Activated CD4-positive, alpha-beta memory T cell treated with anti-CD3 and anti-CD28 coated beads, Interleukin-2, amount 10 ng/mL, durations not matched to agents 7 days and 5 days (primary cell): ENCODE results near the gene PPFIBP2. TPM values are rescaled to one million over a fixed set of nuclear protein-coding genes. Genes with fewer than 3 reads are reported as not detected.

ENCODE experiments used
- CTCF ChIA-PET: fragments of 350-600 bp; sonication (Branson Sonifier 250); formaldehyde crosslinking; loops from one replicate; lab custom pipeline; 2021; ENCODE audit warnings: antibody characterized with exemption, inconsistent platforms; lab: Charles Lee
- POLR2A ChIA-PET: fragments of 350-600 bp; sonication (Branson Sonifier 250); formaldehyde crosslinking; loops from one replicate; lab custom pipeline; 2021; ENCODE audit warnings: antibody characterized with exemption; lab: Charles Lee
- DNase-seq: peaks from one replicate; pipeline ENCODE4 v3.0.0-alpha.2; 2020
- H3K27ac Mint-ChIP-seq: one replicate; pipeline ENCODE4 v1.8.0; 2021; ENCODE audit warnings: mild to moderate bottlenecking, mixed read lengths
- H3K27me3 Mint-ChIP-seq: one replicate; pipeline ENCODE4 v1.8.0; 2021; ENCODE audit warnings: mixed read lengths
- H3K36me3 Mint-ChIP-seq: one replicate; pipeline ENCODE4 v1.8.0; 2021; ENCODE audit warnings: low read depth, mixed read lengths
- H3K4me1 Mint-ChIP-seq: one replicate; pipeline ENCODE4 v1.8.0; 2021; ENCODE audit warnings: mixed read lengths
- H3K4me3 Mint-ChIP-seq: one replicate; pipeline ENCODE4 v1.8.0; 2021; ENCODE audit warnings: mild to moderate bottlenecking, mixed read lengths
- H3K9me3 Mint-ChIP-seq: one replicate; pipeline ENCODE4 v1.8.0; 2021; ENCODE audit warnings: mixed read lengths
- total RNA-seq, 2 experiments: library from RNA; stranded (reverse); gene quantifications; one replicate each; pipeline ENCODE4 v1.2.3, GENCODE V29; 2021

Gene PPFIBP2
- total RNA-seq, 2 experiments from 2014 or later, result 21.9 to 24.7 TPM

DNA sequence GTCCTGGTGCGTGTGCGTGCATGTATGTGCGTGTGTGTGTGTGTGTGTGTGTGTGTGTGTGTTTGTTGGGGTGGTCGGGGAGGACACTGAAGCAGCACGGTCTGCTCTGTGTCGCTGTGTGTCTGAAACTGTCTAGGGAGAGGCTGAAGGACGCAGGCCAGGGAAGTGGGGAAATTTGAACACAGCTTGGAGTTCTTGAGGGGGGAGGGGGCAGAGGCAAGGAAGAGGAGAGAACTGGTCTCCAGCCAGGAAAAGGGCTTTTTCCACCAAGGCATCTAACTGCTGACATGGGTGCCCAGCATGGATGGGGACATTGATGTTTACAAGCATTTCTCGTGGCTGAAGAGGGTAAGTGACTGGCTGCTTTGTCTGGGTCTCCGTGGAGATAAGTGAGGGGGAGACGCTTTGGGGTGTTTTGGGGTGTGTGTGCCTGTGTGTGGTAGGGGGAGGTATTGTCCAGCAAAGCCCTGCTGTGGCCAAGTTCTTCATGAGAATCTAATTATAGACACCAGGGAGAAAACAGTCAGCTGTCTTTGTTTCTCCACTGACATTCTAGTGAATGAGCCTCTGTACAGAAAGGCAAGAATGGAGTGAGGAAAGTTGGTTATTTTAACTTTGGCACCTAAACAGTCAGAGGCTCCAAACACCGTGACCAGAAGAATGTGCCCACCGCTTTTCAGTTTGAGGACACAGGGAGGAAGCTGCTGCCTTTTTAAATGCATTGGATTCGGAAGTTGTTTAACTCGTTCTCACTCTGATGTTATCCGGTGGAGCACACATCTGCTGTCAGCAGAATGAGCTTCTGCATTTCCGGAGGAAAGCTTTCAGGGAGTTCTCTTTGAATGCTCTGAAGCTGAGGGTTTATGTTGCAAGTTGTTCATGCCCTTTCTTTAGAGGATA lies 63.7 kb downstream of the PPFIBP2 start:
- Mint-ChIP-seq H3K36me3 (no peaks in the 10 kb centered on the region), H3K27ac (peak overlapping the region; percentile 89), H3K4me3 (peak overlapping the region; percentile 58), H3K4me1 (peaks cover 56% of the 10 kb centered on the region), H3K9me3 (no peaks in the 10 kb centered on the region), H3K27me3 (peaks cover 13% of the 10 kb centered on the region)
- POLR2A ChIA-PET, result interaction anchor here (1.1 to 1.3 kb wide), 4 partner anchors 16 to 409 kb away, joined by 3 to 6 read pairs (median 5); partner anchors contain the start of genes EIF3F and PPFIBP2
- CTCF ChIA-PET, result interaction anchor here (0.7 to 3.1 kb wide), 5 partner anchors 16 to 88 kb away, joined by 3 to 10 read pairs (median 9); partner anchors contain the start of gene PPFIBP2
- DNase-seq, result peak; percentile 39

DNA sequence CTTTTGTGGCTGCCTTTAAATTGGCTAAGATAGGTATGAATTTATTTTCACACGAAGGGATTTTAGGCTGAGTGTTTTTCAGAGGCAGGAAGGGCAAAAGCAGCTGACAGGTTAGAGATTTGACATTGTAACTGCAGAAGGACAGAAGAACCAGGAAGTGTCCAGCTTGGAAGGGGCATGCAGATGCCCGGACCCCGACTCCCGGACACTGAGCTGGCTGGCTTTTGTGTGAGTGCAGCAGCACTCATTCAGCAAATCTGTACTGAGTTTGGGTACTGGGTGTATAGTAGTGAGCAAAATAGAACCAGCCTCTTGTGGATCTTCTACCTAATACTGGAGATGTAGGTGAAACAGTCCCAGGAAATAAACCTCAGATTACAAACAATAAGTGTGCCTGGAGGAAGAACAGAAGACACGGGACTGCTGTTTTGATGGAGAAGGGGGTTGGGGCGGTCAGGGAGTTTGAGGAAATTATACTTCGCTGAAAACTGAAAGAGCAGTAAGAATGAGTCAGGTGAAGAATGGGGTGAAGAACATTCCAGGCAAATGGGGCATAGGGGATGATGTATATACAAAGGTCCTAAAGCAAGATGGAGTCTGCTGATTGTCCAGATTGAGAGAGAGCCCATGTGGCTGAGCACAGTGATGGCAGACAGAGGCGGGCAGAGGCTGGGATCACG lies 64.6 kb downstream of the PPFIBP2 start:
- Mint-ChIP-seq H3K9me3 (no peaks in the 10 kb centered on the region), H3K4me1 (peaks cover 64% of the 10 kb centered on the region), H3K36me3 (no peaks in the 10 kb centered on the region), H3K27me3 (peaks cover 19% of the 10 kb centered on the region), H3K27ac (peak overlapping the region; percentile 89), H3K4me3 (peak overlapping the region; percentile 58)
- CTCF ChIA-PET, result interaction anchor here (0.7 to 2.4 kb wide), 3 partner anchors 65 to 87 kb away, joined by 7 to 9 read pairs (median 9); partner anchors contain the start of gene PPFIBP2
- DNase-seq, result no peak
- POLR2A ChIA-PET, result interaction anchor here (0.6 to 1.3 kb wide), 5 partner anchors 14 to 409 kb away, joined by 3 to 6 read pairs (median 4); partner anchors contain the start of genes EIF3F and PPFIBP2

DNA sequence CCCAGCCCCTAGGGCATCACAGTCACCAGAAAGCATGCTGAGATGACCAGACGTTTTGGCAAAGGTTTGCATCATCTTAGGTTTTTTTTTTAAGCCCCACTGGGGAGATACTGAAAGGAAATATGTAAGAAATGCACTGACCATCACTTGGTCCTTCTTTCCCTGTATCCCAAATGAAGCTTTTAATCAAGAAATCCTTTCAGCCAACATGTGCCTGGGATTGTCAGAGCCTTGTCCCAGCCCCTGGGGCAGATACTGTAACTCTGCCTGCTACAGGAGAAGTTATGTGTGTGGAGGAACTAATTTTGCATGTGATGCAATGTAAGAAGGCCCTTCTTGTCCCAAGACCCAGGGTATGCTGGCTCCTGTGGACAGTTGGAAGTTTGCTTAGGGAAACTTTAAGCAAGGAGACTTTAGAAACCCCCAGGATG lies 65.6 kb downstream of the PPFIBP2 start:
- CTCF ChIA-PET, result interaction anchor here (1.4 to 2.9 kb wide), 2 partner anchors 66 to 115 kb away, joined by 3 to 7 read pairs; partner anchors contain the start of gene PPFIBP2
- peaks cover 21% of the 10 kb centered on the region for H3K27me3 Mint-ChIP-seq
- H3K4me1 Mint-ChIP-seq, result peaks cover 64% of the 10 kb centered on the region

DNA sequence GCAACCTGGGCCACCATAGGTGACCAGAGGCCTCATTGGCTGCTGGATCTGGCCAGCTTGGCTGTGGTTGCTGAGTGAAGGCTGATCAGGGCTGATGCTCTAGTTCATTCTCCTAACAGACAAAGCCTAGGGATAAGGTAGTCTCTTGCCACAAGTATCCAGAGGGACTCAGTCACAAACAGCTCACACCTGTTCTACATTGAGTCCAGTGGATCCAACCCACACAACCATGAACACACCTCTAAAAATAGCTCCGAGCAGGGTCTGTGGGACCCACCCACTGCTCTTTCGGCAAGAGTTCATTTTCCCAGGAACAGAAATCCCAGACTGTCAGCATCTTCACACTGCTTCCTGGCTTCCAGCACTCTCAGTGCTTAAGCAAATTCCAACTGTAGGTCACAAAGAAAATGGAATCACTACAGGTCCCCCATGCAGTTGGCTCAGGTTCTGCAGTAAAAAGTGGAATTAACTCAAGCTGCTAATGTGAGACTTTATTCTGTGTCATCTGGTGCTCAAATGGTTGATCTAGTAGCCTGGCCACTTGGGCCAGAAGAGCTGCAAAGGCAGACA lies 67.3 kb downstream of the PPFIBP2 start:
- no peaks in the 10 kb centered on the region for H3K36me3 Mint-ChIP-seq
- peaks cover 7% of the 10 kb centered on the region for H3K27me3 Mint-ChIP-seq
- H3K4me1 Mint-ChIP-seq, result peaks cover 53% of the 10 kb centered on the region
- CTCF ChIA-PET, result interaction anchor here (0.8 to 2.9 kb wide), 4 partner anchors 13 to 114 kb away, joined by 3 to 7 read pairs (median 3); partner anchors contain the start of gene PPFIBP2
- H3K9me3 Mint-ChIP-seq, result no peaks in the 10 kb centered on the region
- no peak overlapping the region for H3K4me3 Mint-ChIP-seq
- no peak overlapping the region for H3K27ac Mint-ChIP-seq
- POLR2A ChIA-PET, result no interaction called here
- DNase-seq, result no peak

More for the DNA sequence above, 65.6 kb downstream of the PPFIBP2 start:
- DNase-seq, result no peak
- Mint-ChIP-seq H3K27ac (peak overlapping the region; percentile 7), H3K36me3 (no peaks in the 10 kb centered on the region), H3K4me3 (no peak overlapping the region), H3K9me3 (no peaks in the 10 kb centered on the region)
- POLR2A ChIA-PET, result interaction anchor here (1.3 kb wide), 1 partner anchor 15 kb away, joined by 4 read pairs; no protein-coding TSS in a partner anchor

DNA sequence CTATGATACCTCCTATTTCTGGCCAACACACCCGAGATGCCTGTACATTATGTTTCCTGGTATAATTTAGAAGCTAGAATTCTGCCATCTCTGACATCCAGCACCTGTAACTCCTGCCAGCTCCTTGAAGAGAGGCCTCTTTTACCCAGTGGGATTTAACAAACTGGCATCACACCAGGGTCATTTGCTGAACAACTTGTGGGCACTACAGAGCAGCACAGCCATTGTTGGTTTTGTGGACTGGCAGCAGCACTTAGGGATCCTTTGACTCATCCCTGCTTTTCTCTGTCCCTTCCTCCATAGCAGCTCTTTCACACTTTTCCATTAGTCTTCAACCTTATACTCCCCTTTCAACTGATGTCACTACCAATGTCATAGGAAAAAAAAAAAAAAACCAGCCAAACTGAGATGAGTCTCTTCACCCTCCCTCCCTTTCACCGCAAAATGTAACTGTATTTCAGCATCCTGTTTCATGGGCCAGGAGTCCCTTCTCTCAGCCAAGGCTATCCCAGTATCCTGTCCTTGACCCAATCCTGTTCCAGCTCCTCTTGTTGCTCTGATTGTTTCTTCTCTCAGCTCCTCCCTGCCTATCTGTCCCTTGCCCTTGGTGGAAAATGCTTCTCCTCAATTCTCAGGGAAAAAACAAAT lies 68.7 kb downstream of the PPFIBP2 start:
- POLR2A ChIA-PET, result interaction anchor here (1.1 kb wide), 1 partner anchor 11 kb away, joined by 3 read pairs; no protein-coding TSS in a partner anchor
- Mint-ChIP-seq H3K36me3 (no peaks in the 10 kb centered on the region), H3K4me1 (peaks cover 39% of the 10 kb centered on the region), H3K27ac (no peak overlapping the region), H3K27me3 (peaks cover 7% of the 10 kb centered on the region), H3K9me3 (no peaks in the 10 kb centered on the region), H3K4me3 (no peak overlapping the region)
- CTCF ChIA-PET, result interaction anchor here (0.5 to 1.6 kb wide), 3 partner anchors 12 to 78 kb away, joined by 3 read pairs; no protein-coding TSS in a partner anchor
- no peak for DNase-seq

DNA sequence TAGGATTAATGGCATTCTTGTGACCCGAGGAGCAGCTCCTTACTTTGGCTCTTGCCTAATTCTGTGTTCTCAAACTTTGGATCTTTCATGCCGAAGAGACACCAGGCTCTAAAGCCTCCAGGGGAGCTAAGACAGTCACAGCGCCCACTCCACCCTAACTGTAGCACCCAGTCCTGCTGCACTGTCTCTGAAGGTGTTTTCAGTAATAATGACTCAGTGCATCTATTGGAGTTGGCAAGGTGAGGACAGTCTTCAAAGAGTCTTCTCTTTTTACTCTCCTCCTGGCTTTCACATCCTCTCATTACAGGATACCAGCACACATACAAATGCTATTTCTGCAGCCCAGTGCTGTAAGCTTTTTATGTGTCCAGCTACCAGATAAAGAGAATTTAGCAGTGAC lies 69.4 kb downstream of the PPFIBP2 start:
- Mint-ChIP-seq H3K27me3 (peaks cover 7% of the 10 kb centered on the region), H3K27ac (no peak overlapping the region), H3K4me3 (no peak overlapping the region), H3K9me3 (no peaks in the 10 kb centered on the region), H3K4me1 (peaks cover 31% of the 10 kb centered on the region), H3K36me3 (no peaks in the 10 kb centered on the region)
- CTCF ChIA-PET, result interaction anchor here (0.7 to 1.2 kb wide), 2 partner anchors 70 to 82 kb away, joined by 3 read pairs; partner anchors contain the start of gene PPFIBP2
- POLR2A ChIA-PET, result interaction anchor here (0.8 to 1.1 kb wide), 2 partner anchors 10 to 268 kb away, joined by 3 read pairs; no protein-coding TSS in a partner anchor
- no peak for DNase-seq

DNA sequence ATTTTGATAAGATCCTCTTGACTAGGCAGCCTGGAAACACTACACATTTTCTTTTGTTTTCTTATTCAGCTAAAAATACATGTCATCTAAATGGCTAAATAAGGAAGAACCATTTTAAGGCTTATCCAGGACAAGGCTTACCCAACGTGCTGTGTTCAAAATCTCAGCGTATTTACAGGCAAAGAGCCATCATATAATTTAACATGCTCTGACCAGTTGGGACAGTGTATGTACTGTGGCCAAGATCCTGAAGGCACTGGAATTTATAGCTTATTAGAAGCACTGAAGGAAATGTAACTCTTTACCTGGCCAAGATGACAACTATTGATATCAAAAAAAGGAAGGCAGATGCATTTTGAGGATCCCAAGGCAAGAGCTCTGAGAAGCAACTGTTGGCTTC lies 71.1 kb downstream of the PPFIBP2 start:
- Mint-ChIP-seq H3K9me3 (no peaks in the 10 kb centered on the region), H3K27ac (no peak overlapping the region), H3K4me3 (no peak overlapping the region), H3K36me3 (no peaks in the 10 kb centered on the region), H3K27me3 (peaks cover 7% of the 10 kb centered on the region), H3K4me1 (peaks cover 17% of the 10 kb centered on the region)
- DNase-seq, result no peak
- ChIA-PET CTCF (no interaction called here), POLR2A (no interaction called here)

DNA sequence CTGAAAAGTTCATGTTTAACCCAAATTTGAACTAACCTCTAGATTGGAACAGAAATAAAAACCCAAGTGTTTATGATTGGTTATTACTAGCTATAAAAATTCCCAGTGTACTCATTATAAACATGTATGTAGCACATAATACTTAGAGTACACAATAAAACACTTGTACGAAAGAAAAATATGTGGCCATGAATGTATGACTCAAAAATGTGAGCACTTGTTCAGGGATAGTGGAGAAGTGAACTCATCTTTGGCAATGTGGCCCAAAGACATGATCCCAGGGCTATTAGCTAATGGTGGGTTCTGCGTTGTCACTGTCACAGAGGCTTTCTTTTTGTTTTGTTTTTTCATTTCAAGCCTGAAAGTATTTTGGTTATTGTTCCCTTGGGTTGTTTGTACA lies 72.0 kb downstream of the PPFIBP2 start:
- ChIA-PET CTCF (no interaction called here), POLR2A (no interaction called here)
- Mint-ChIP-seq H3K4me1 (peaks cover 13% of the 10 kb centered on the region), H3K4me3 (no peak overlapping the region), H3K27me3 (peaks cover 7% of the 10 kb centered on the region), H3K9me3 (no peaks in the 10 kb centered on the region), H3K36me3 (no peaks in the 10 kb centered on the region), H3K27ac (no peak overlapping the region)
- DNase-seq, result no peak

DNA sequence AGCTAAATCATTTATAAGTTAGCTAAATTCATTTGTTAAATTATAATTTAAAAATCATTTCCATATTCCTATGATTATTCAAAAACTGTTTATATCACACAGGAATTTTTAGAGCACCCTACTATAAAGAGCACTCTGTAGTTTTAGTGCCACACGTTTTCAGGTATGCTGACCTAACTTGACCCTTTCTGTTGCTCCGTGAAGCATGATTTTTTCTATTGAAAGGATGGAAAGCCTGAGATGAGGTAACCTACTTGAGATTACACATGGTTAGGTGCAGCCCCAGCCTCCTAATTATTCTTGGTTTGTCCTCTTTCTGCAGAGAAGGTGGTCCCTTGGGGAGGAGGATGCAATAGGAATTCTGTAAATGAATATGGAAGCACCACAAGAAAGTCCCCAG lies 72.6 kb downstream of the PPFIBP2 start:
- Mint-ChIP-seq H3K27me3 (peaks cover 7% of the 10 kb centered on the region), H3K36me3 (no peaks in the 10 kb centered on the region), H3K9me3 (no peaks in the 10 kb centered on the region), H3K27ac (no peak overlapping the region), H3K4me1 (peaks cover 13% of the 10 kb centered on the region), H3K4me3 (no peak overlapping the region)
- CTCF ChIA-PET, result no interaction called here
- POLR2A ChIA-PET, result no interaction called here
- DNase-seq, result no peak

DNA sequence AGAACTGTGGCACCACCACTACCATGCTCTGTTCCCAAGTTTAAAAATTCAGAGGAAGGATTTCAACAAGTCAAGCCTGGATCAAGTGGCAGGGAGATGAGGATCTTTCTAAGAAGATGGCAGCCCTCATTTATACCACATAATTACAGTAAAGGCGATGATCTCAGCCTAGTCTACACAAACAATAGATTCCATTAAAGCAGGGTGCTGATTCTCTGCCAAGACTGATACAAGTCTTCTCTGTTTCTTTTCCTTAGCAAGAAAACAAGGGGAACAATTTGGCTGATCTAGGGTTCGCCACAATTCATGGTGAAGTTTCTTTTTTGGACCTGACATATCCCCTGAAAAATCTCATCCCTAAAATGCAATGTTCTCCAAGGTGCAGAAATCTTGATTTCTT lies 73.9 kb downstream of the PPFIBP2 start:
- Mint-ChIP-seq H3K27me3 (peaks cover 6% of the 10 kb centered on the region), H3K4me1 (peaks cover 20% of the 10 kb centered on the region), H3K36me3 (no peaks in the 10 kb centered on the region), H3K27ac (no peak overlapping the region), H3K9me3 (no peaks in the 10 kb centered on the region), H3K4me3 (no peak overlapping the region)
- CTCF ChIA-PET, result no interaction called here
- POLR2A ChIA-PET, result no interaction called here
- DNase-seq, result no peak

DNA sequence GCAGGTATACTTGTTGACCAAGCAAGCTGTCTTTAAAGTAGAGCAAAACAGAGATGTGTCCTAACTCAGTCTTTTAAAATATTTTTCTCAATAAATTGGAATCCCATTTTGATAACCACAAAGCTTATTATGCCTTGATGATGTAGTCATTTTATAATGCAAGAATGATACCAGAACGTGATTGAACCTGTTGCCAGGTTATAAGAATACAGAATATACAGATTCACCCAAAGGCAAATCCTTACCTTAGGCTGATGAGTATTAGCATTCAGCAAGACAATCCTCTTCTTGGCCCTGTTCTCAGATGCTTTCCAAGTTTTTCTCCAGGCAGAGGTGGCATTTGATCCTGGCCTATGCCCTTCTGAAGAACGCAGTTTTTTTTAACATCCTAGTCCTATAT lies 76.1 kb downstream of the PPFIBP2 start:
- DNase-seq, result no peak
- ChIA-PET CTCF (no interaction called here), POLR2A (no interaction called here)
- Mint-ChIP-seq H3K4me3 (no peak overlapping the region), H3K9me3 (no peaks in the 10 kb centered on the region), H3K27ac (no peak overlapping the region), H3K27me3 (no peaks in the 10 kb centered on the region), H3K4me1 (peaks cover 23% of the 10 kb centered on the region), H3K36me3 (no peaks in the 10 kb centered on the region)

DNA sequence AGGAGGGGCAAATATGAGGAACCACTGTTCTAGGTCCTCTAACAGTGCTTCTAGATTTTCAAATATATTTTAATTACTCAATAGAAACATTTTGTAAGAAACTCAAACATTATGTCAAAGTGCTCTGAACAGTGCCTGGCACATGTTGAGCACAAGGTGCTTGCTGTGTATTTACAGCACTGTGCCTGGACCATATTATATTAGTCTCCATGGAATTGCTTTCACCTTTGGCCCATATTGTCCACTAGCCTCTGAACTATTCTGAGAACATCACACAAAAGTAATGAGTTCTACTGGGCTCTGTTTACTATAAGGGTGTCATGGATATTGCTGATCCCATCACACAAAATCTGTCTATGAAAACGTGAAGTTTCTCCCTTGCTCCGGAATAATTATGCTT lies 76.7 kb downstream of the PPFIBP2 start:
- H3K27ac Mint-ChIP-seq, result no peak overlapping the region
- no peak for DNase-seq
- no peak overlapping the region for H3K4me3 Mint-ChIP-seq
- no peaks in the 10 kb centered on the region for H3K27me3 Mint-ChIP-seq
- peaks cover 23% of the 10 kb centered on the region for H3K4me1 Mint-ChIP-seq
- ChIA-PET POLR2A (no interaction called here), CTCF (no interaction called here)
- no peaks in the 10 kb centered on the region for H3K36me3 Mint-ChIP-seq
- H3K9me3 Mint-ChIP-seq, result no peaks in the 10 kb centered on the region
